ENCODE data around the gene CYP2E1.
"Not testable (repeated sequence)": the region's sequence is repeated elsewhere in the genome, so short reads cannot be mapped to it uniquely, and the experiment has no call there.

CYP2E1 gene

DNA sequence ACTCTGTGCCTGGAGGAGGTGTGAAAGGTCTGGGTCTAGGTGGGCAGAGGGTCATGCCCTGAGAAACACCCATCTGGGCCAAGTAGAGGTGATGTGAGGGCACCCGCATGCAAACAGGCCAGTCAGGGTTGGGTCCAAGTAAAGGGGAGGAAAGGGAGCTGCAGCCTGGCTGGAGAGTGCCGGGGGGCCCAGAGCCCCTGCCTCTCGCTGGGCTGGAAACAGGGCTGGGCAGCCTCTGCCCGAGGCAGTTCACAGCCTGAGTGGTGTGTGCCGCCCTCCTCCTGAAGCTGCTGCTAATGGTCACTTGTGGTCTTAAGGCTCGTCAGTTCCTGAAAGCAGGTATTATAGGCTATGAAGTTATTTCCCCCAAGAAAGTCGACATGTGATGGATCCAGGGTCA, 7.3 kb downstream of the CYP2E1 start:
- Histone ChIP-seq H3K27me3 (ENCODE audit: insufficient read depth, low read length) (peaks cover 19% of the 10 kb centered on the region), H3K4me3 (ENCODE audit: low read length) (no peak overlapping the region), H3K4me1 (ENCODE audit: insufficient read depth, low read length) (no peaks in the 10 kb centered on the region), H3K36me3 (ENCODE audit: insufficient read depth, low read length) (no peaks in the 10 kb centered on the region), H3K9me3 (ENCODE audit: low read length) (no peaks in the 10 kb centered on the region), H2AFZ (ENCODE audit: low read depth, low read length) (no peak overlapping the region)

DNA sequence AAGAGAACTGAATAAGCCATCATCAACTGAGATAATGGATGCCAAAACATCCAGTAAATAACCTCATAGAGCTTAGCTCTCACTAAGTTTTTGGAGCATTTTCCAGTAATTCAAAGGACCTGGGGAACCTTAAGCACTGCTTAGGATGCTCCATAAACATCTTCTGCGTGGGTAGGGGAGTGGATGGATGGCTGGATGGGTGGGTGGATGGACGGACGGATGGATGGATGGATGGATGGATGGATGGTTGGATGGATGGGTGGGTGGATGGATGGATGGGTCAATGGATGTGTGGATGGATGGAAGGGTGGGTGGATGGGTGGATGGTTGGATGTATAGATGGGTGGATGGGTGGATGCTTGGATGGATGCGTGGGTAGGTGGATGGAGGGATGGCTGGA, 9.0 kb downstream of the CYP2E1 start:
- no peak overlapping the region for H3K4me3 ChIP-seq (ENCODE audit: low read length)
- no peak overlapping the region for H2AFZ ChIP-seq (ENCODE audit: low read depth, low read length)
- H3K27me3 ChIP-seq (ENCODE audit: insufficient read depth, low read length) = peaks cover 15% of the 10 kb centered on the region
- H3K36me3 ChIP-seq (ENCODE audit: insufficient read depth, low read length) = no peaks in the 10 kb centered on the region
- H3K4me1 ChIP-seq (ENCODE audit: insufficient read depth, low read length) = no peaks in the 10 kb centered on the region
- H3K9me3 ChIP-seq (ENCODE audit: low read length) = no peaks in the 10 kb centered on the region

DNA sequence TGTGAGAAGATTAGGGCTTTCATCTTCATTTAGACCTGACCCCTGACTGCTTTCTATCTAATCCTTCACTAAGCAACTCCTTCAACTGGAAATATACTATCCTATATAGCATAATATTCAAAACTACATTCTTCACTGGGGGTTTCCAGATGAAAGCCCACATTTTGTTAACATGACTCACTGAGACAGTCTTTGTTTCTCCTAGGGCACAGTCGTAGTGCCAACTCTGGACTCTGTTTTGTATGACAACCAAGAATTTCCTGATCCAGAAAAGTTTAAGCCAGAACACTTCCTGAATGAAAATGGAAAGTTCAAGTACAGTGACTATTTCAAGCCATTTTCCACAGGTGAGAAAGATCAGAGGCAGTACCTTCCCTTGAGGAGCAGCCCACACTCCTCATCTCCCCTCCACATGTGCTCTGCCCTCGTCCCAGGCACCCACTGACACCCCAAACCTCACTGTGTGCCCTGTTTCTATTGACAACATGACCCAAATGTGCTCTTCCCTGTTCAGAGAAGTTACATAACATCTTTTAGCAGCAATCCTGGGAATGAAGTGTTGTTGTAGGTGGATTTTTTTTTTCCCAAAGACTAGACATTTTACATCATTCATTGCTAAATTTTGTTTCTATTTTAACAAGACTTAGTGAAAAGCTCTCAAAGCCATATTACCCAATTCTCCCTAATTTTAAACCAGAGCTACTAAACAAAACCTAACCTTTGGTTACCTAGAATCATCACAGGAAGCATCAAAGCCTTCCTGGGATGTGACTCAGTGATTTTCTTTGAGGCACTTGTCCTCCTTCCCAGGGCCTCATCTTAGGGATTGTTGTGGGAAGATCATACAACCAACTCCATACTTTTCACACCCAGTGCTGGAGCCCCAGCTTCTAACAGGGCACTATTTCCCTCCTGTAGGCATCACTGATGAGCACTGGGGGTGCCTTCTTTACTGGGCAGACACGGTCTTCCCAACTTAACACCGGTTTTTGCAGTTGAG, 10.7 kb downstream of the CYP2E1 start:
- Histone ChIP-seq H3K9me3 (ENCODE audit: low read length) (no peaks in the 10 kb centered on the region), H2AFZ (ENCODE audit: low read depth, low read length) (no peak overlapping the region), H3K4me1 (ENCODE audit: insufficient read depth, low read length) (no peaks in the 10 kb centered on the region), H3K36me3 (ENCODE audit: insufficient read depth, low read length) (no peaks in the 10 kb centered on the region), H3K27me3 (ENCODE audit: insufficient read depth, low read length) (peaks cover 2% of the 10 kb centered on the region), H3K4me3 (ENCODE audit: low read length) (no peak overlapping the region)

DNA sequence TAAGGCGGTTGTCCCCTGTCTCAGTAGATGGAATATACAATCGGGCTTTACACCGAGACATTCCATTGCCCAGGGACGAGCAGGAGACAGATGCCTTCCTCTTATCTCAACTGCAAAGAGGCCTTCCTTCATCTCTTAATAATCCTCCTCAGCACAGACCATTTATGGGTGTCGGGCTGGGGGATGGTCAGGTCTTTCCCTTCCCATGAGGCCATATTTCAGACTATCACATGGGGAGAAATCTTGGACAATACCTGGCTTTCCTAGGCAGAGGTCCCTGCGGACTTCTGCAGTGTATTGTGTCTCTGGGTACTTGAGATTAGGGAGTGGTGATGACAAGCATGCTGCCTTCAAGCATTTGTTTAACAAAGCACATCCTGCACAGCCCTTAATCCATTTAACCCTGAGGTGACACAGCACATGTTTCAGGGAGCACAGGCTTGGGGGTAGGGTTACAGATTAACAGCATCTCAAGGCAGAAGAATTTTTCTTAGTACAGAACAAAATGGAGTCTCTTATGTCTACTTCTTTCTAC, 14.3 kb downstream of the CYP2E1 start:
- not testable (repeated sequence) for H3K27me3 ChIP-seq (ENCODE audit: insufficient read depth, low read length); H3K9me3 ChIP-seq (ENCODE audit: low read length)

GRCh38 chr10:133544506-133544905, 17.3 kb downstream of the CYP2E1 start:
- Histone ChIP-seq H3K36me3 (ENCODE audit: insufficient read depth, low read length) (no peaks in the 10 kb centered on the region), H2AFZ (ENCODE audit: low read depth, low read length) (no peak overlapping the region), H3K9me3 (ENCODE audit: low read length) (no peaks in the 10 kb centered on the region), H3K4me3 (ENCODE audit: low read length) (no peak overlapping the region), H3K4me1 (ENCODE audit: insufficient read depth, low read length) (no peaks in the 10 kb centered on the region), H3K27me3 (ENCODE audit: insufficient read depth, low read length) (no peaks in the 10 kb centered on the region)

More for the DNA sequence above, 14.3 kb downstream of the CYP2E1 start:
- not testable (repeated sequence) for H3K4me1 ChIP-seq (ENCODE audit: insufficient read depth, low read length); H3K4me3 ChIP-seq (ENCODE audit: low read length); H2AFZ ChIP-seq (ENCODE audit: low read depth, low read length); H3K36me3 ChIP-seq (ENCODE audit: insufficient read depth, low read length)

DNA sequence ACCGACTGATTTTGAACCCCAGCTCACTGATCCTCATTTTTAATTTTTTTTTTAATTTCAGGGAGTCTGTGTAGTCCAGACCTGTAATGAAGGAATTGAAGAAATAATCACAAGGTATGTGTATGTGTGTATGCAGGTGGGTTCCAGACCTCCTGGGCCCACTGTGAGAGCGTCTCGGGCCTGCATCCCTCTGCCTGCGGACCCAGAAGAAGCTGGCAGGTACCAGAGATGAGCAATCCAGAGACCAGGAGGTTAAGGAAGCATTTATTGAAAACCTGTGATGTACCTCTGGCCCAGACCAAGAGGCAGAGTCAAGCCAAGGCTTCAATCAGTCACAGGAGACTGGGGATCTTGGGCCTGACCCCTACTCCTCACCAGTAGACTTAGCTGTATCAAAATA, 27.4 kb downstream of the CYP2E1 start:
- H3K4me1 ChIP-seq (ENCODE audit: insufficient read depth, low read length) = no peaks in the 10 kb centered on the region
- no peak overlapping the region for H2AFZ ChIP-seq (ENCODE audit: low read depth, low read length)
- H3K4me3 ChIP-seq (ENCODE audit: low read length) = no peak overlapping the region
- no peaks in the 10 kb centered on the region for H3K9me3 ChIP-seq (ENCODE audit: low read length)
- H3K36me3 ChIP-seq (ENCODE audit: insufficient read depth, low read length) = no peaks in the 10 kb centered on the region
- peaks cover 24% of the 10 kb centered on the region for H3K27me3 ChIP-seq (ENCODE audit: insufficient read depth, low read length)

DNA sequence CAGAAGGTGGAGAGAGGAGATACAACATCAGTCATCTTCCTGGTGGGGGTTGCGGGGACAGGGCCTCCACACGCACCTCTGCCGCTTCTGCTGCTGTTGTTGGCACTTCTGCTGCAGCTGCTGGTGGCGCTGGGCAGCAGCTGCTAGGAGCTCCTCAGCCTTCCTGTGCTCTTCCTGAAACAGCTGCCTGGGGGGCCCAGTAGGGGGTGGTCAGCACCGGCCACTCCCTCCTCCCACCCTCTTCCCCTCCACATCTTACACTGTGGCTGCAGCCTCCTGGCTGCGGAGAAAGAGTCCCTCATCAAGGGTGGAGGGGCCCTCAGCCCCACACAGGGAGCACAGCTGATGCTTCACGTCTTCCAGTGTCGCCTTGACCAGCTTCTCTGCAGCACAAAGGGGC, 28.4 kb downstream of the CYP2E1 start:
- no peaks in the 10 kb centered on the region for H3K36me3 ChIP-seq (ENCODE audit: insufficient read depth, low read length)
- no peak overlapping the region for H2AFZ ChIP-seq (ENCODE audit: low read depth, low read length)
- H3K27me3 ChIP-seq (ENCODE audit: insufficient read depth, low read length) = peaks cover 28% of the 10 kb centered on the region
- H3K4me1 ChIP-seq (ENCODE audit: insufficient read depth, low read length) = no peaks in the 10 kb centered on the region
- H3K4me3 ChIP-seq (ENCODE audit: low read length) = no peak overlapping the region
- H3K9me3 ChIP-seq (ENCODE audit: low read length) = no peaks in the 10 kb centered on the region

GRCh38 chr10:133557381-133557780, 30.2 kb downstream of the CYP2E1 start:
- no peaks in the 10 kb centered on the region for H3K9me3 ChIP-seq (ENCODE audit: low read length)
- H3K4me3 ChIP-seq (ENCODE audit: low read length) = no peak overlapping the region
- H2AFZ ChIP-seq (ENCODE audit: low read depth, low read length) = no peak overlapping the region
- H3K36me3 ChIP-seq (ENCODE audit: insufficient read depth, low read length) = no peaks in the 10 kb centered on the region
- H3K27me3 ChIP-seq (ENCODE audit: insufficient read depth, low read length) = peaks cover 27% of the 10 kb centered on the region
- H3K4me1 ChIP-seq (ENCODE audit: insufficient read depth, low read length) = no peaks in the 10 kb centered on the region

- no peaks in the 10 kb centered on the region for H3K4me1 ChIP-seq (ENCODE audit: insufficient read depth, low read length)
- no peak overlapping the region for H3K4me3 ChIP-seq (ENCODE audit: low read length)
- no peaks in the 10 kb centered on the region for H3K36me3 ChIP-seq (ENCODE audit: insufficient read depth, low read length)
- H3K9me3 ChIP-seq (ENCODE audit: low read length) = no peaks in the 10 kb centered on the region
- peaks cover 26% of the 10 kb centered on the region for H3K27me3 ChIP-seq (ENCODE audit: insufficient read depth, low read length)
- H2AFZ ChIP-seq (ENCODE audit: low read depth, low read length) = no peak overlapping the region
Observed at GRCh38 chr10:133559216-133559615, 32.1 kb downstream of the CYP2E1 start.

DNA sequence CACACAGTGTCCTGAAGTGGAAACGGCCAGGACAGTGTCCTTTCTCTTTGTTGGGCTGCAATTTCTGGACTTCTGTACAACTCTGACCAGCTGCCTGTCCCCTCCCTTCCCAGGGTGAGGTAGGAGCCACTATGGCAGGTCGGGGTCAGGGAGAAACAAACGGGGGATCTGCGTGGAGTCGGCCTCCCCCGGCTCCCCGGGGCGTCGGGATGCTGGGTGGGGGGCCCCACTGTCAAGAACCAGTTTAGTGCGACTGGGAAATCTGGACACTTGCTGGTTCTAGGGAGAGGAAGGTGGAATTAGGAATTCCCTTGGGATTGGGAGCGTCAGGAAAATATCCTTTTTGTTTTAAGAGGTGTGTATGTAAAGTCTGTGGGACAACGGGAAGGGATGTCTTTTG, 37.7 kb downstream of the CYP2E1 start:
- Histone ChIP-seq H3K27me3 (ENCODE audit: insufficient read depth, low read length) (peaks cover 7% of the 10 kb centered on the region), H3K4me1 (ENCODE audit: insufficient read depth, low read length) (no peaks in the 10 kb centered on the region), H2AFZ (ENCODE audit: low read depth, low read length) (no peak overlapping the region), H3K36me3 (ENCODE audit: insufficient read depth, low read length) (no peaks in the 10 kb centered on the region), H3K4me3 (ENCODE audit: low read length) (no peak overlapping the region), H3K9me3 (ENCODE audit: low read length) (no peaks in the 10 kb centered on the region)

DNA sequence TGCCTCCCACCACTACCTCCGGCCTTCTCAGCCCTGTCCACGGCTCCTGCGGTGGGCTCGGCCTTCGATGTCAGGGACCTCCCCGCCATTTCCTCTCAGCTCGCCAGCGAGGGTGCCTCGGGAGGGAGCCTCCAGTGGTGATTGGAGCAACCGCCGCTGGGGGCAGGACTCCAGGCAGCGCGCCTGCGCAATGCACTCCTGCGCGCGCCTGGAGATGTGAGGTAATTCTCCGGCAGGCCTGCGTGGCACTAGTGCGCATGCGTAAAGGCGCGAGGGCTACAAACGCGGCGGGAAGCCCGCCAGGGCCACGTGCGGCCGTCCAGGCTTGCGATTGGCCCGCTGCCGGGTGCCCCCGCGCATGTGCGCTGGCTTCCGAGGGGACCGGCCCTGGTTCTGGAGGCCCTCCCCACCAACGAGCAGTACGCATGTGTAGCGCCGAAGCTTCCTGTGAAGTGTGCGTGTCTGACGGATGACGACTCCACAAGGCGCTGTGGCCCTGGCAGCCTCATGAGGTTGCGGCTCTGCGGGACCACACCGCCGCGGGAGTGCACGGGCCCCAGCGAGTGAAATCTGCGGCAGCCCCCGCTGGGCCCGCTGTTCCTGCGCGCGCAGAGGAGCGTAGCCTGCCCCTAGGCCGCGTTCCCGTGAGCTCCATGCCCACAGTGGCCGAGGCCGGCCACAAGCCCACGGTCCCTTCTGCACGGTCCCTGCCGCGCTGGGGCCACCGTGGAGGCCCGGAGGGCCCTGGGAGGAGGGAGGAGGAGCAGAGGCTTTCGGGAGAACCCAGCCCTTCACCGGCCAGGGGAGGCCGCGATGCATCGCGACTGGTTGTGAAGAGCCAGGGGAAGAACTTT, 38.5 kb downstream of the CYP2E1 start, which contains the start of gene SYCE1:
TSS of gene SYCE1 (minus strand) at position 143 of the 854 bp plus-strand sequence. CDS start at position 89, 54 bp downstream.
- no peak within 1 kb of the TSS for H2AFZ ChIP-seq (ENCODE audit: low read depth, low read length)
- no peaks in the 10 kb centered on the region for H3K9me3 ChIP-seq (ENCODE audit: low read length)
- H3K36me3 ChIP-seq (ENCODE audit: insufficient read depth, low read length) = no peaks in the 10 kb centered on the region
- peaks cover 3% of the 10 kb centered on the region for H3K27me3 ChIP-seq (ENCODE audit: insufficient read depth, low read length)
- no peak within 1 kb of the TSS for H3K4me3 ChIP-seq (ENCODE audit: low read length)
- H3K4me1 ChIP-seq (ENCODE audit: insufficient read depth, low read length) = no peaks in the 10 kb centered on the region

DNA sequence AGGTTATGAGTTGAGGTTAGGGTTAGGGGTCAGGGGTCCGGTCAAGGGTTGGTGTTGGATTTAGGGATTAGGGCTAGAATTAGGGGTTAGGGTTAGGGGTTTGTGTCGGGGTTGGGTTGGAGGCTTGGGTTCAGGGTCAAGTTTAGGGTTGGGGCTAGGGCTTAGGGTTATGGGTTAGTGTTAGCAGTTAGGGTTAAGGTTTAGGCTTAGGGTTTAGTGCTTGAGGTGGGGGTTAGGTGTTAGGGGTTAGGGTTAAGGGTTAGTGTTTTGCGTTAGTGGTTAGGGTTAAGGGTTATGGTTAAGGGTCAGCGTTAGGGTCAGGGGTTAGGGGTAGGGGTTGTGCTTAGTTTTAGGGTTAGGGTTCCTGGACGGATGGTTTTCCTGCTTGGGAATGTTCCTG, 40.0 kb downstream of the CYP2E1 start:
- Histone ChIP-seq H2AFZ (ENCODE audit: low read depth, low read length) (no peak overlapping the region), H3K9me3 (ENCODE audit: low read length) (no peaks in the 10 kb centered on the region), H3K36me3 (ENCODE audit: insufficient read depth, low read length) (no peaks in the 10 kb centered on the region), H3K4me3 (ENCODE audit: low read length) (no peak overlapping the region), H3K27me3 (ENCODE audit: insufficient read depth, low read length) (no peaks in the 10 kb centered on the region), H3K4me1 (ENCODE audit: insufficient read depth, low read length) (no peaks in the 10 kb centered on the region)
